Neural progenitor cell (in vitro differentiated cells): ENCODE measurements around the gene MYL5.

Source experiments
- EZH2 ChIP-seq: fragments of 200-600 bp; sonication (generic); IDR thresholded peaks from 2 replicates; pipeline ENCODE4 v1.6.1; 2017; ENCODE audit warnings: antibody characterized with exemption, mild to moderate bottlenecking, moderate library complexity
- EZH2phosphoT487 ChIP-seq: fragments of 200-600 bp; sonication (generic); IDR thresholded peaks from 2 replicates; pipeline ENCODE4 v1.6.1; 2017; ENCODE audit warnings: antibody characterized with exemption
- TF ChIP-seq, protein P1 (sequence below): fragments of 200-600 bp; sonication (generic); IDR thresholded peaks from 2 replicates; pipeline ENCODE4 v1.5.1; 2017; ENCODE audit warnings: antibody characterized with exemption, mild to moderate bottlenecking

DNA sequence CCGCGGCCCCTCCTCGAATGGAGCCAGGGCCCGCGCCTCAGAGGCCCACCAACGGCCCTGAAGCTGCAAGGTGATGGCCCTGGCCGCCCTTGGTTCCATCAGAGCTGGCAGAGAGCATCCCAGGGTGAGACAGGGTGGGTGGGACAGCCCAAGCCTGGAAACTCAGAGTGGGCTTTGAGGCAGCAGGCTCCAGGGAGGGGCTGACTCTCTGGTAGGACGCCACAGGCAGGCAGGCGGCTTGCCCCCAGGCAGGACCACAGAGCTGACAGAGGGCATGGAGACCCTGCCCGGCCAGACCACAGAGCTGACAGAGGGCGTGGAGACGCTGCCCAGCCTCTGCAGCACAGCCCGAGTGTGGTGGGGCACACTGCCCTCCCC, 4.8 kb downstream of the MYL5 start:
- TF ChIP-seq, protein P1, sequence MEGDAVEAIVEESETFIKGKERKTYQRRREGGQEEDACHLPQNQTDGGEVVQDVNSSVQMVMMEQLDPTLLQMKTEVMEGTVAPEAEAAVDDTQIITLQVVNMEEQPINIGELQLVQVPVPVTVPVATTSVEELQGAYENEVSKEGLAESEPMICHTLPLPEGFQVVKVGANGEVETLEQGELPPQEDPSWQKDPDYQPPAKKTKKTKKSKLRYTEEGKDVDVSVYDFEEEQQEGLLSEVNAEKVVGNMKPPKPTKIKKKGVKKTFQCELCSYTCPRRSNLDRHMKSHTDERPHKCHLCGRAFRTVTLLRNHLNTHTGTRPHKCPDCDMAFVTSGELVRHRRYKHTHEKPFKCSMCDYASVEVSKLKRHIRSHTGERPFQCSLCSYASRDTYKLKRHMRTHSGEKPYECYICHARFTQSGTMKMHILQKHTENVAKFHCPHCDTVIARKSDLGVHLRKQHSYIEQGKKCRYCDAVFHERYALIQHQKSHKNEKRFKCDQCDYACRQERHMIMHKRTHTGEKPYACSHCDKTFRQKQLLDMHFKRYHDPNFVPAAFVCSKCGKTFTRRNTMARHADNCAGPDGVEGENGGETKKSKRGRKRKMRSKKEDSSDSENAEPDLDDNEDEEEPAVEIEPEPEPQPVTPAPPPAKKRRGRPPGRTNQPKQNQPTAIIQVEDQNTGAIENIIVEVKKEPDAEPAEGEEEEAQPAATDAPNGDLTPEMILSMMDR = no peak
- no peak for TF ChIP-seq EZH2
- no peak for TF ChIP-seq EZH2phosphoT487
